GOT3 (cell line): ENCODE measurements around the gene CELSR1.
"Not testable (repeated sequence)": the region's sequence is repeated elsewhere in the genome, so short reads cannot be mapped to it uniquely, and the experiment has no call there.

Experiments used
- DNase-seq: peaks from one replicate; lab custom pipeline; 2025; ENCODE audit warnings: mixed read lengths; lab: John Stamatoyannopoulos, UW

Gene CELSR1

GRCh38 chr22:46532416-46532815 lies 5.0 kb downstream of the CELSR1 start:
- no peak for DNase-seq

GRCh38 chr22:46531581-46532175 lies 5.7 kb downstream of the CELSR1 start:
- DNase-seq = no peak

- no peak for DNase-seq
These were observed 9.3 kb downstream of the CELSR1 start for GRCh38 chr22:46528121-46528610.

- no peak for DNase-seq
These were observed 11.1 kb downstream of the CELSR1 start for GRCh38 chr22:46526244-46526839.

- no peak for DNase-seq
These were observed 11.8 kb downstream of the CELSR1 start for GRCh38 chr22:46525389-46526243.

GRCh38 chr22:46524203-46524740 lies 13.1 kb downstream of the CELSR1 start:
- no peak for DNase-seq

GRCh38 chr22:46522797-46523196 lies 14.6 kb downstream of the CELSR1 start:
- DNase-seq = no peak

- no peak for DNase-seq
These were observed 15.4 kb downstream of the CELSR1 start for GRCh38 chr22:46521994-46522393.

- no peak for DNase-seq
These were observed 16.5 kb downstream of the CELSR1 start for GRCh38 chr22:46520880-46521279.

GRCh38 chr22:46519377-46519776 lies 18.0 kb downstream of the CELSR1 start:
- no peak for DNase-seq

- no peak for DNase-seq
These were observed 18.7 kb downstream of the CELSR1 start for GRCh38 chr22:46518542-46519325.

- DNase-seq = no peak
These were observed 19.4 kb downstream of the CELSR1 start for GRCh38 chr22:46518038-46518437.

GRCh38 chr22:46517255-46517761 lies 20.1 kb downstream of the CELSR1 start:
- no peak for DNase-seq

GRCh38 chr22:46516638-46517037 lies 20.8 kb downstream of the CELSR1 start:
- DNase-seq = no peak

- DNase-seq = not testable (repeated sequence)
These were observed 21.3 kb downstream of the CELSR1 start for GRCh38 chr22:46516112-46516487.

GRCh38 chr22:46515208-46516111 lies 22.0 kb downstream of the CELSR1 start:
- no peak for DNase-seq

GRCh38 chr22:46514592-46515207 lies 22.7 kb downstream of the CELSR1 start:
- no peak for DNase-seq

- no peak for DNase-seq
These were observed 23.4 kb downstream of the CELSR1 start for GRCh38 chr22:46513908-46514550.

- DNase-seq = no peak
These were observed 24.7 kb downstream of the CELSR1 start for GRCh38 chr22:46512683-46513082.

GRCh38 chr22:46512039-46512370 lies 25.4 kb downstream of the CELSR1 start:
- DNase-seq = no peak
